Measurements from ENCODE around the gene UBAP1. TPM values are rescaled to one million over a fixed set of nuclear protein-coding genes. Genes with fewer than 3 reads are reported as not detected.
"Not testable (repeated sequence)": the region's sequence is repeated elsewhere in the genome, so short reads cannot be mapped to it uniquely, and the experiment has no call there.

UBAP1 gene
- total RNA-seq, 1 experiment from 2014 or later, result 22.6 TPM

GRCh38 chr9:34190996-34191892, 12.4 kb downstream of the UBAP1 start:
- peaks cover 95% of the 10 kb centered on the region for H3K79me2 ChIP-seq (ENCODE audit: low read length)
- H4K20me1 ChIP-seq (ENCODE audit: insufficient read depth, low read depth, low read length), result no peaks in the 10 kb centered on the region
- no peak overlapping the region for H3K4me3 ChIP-seq (ENCODE audit: low read length)
- no peak overlapping the region for H3K9ac ChIP-seq (ENCODE audit: low read length)
- no peak overlapping the region for H3K27ac ChIP-seq (ENCODE audit: low read length)
- H3K9me2 ChIP-seq (replicated peaks; ENCODE audit: insufficient read depth, low read length), result no peaks in the 10 kb centered on the region
- no peak overlapping the region for H2AFZ ChIP-seq (ENCODE audit: low read length)
- H3K27me3 ChIP-seq (ENCODE audit: low read length), result no peaks in the 10 kb centered on the region
- no peaks in the 10 kb centered on the region; the same call in 1 of the 2 replicates for H3K36me3 ChIP-seq (ENCODE audit: insufficient read depth, low read length)
- H3K9me3 ChIP-seq (ENCODE audit: low read length), result no peaks in the 10 kb centered on the region
- H3K4me2 ChIP-seq (ENCODE audit: low read depth, low read length, poor library complexity, severe bottlenecking), result no peak overlapping the region
- no peak for DNase-seq
- H3K4me1 ChIP-seq (ENCODE audit: low read length), result peaks cover 22% of the 10 kb centered on the region

- no peak overlapping the region for H3K4me3 ChIP-seq (ENCODE audit: low read length)
- no peak overlapping the region for H2AFZ ChIP-seq (ENCODE audit: low read length)
- H3K9me3 ChIP-seq (ENCODE audit: low read length), result no peaks in the 10 kb centered on the region
- no peak overlapping the region for H3K27ac ChIP-seq (ENCODE audit: low read length)
- peaks cover 18% of the 10 kb centered on the region for H3K4me1 ChIP-seq (ENCODE audit: low read length)
- H3K4me2 ChIP-seq (ENCODE audit: low read depth, low read length, poor library complexity, severe bottlenecking), result no peak overlapping the region
- H4K20me1 ChIP-seq (ENCODE audit: insufficient read depth, low read depth, low read length), result no peaks in the 10 kb centered on the region
- H3K9ac ChIP-seq (ENCODE audit: low read length), result no peak overlapping the region
- no peaks in the 10 kb centered on the region for H3K9me2 ChIP-seq (replicated peaks; ENCODE audit: insufficient read depth, low read length)
- no peak for DNase-seq
- peaks cover 93% of the 10 kb centered on the region for H3K79me2 ChIP-seq (ENCODE audit: low read length)
- no peaks in the 10 kb centered on the region; the same call in 1 of the 2 replicates for H3K36me3 ChIP-seq (ENCODE audit: insufficient read depth, low read length)
- H3K27me3 ChIP-seq (ENCODE audit: low read length), result no peaks in the 10 kb centered on the region
Measured at GRCh38 chr9:34195143-34195542, 16.3 kb downstream of the UBAP1 start.

- DNase-seq; H3K4me3 ChIP-seq (ENCODE audit: low read length); H3K4me2 ChIP-seq (ENCODE audit: low read depth, low read length, poor library complexity, severe bottlenecking); H3K9ac ChIP-seq (ENCODE audit: low read length); H3K9me3 ChIP-seq (ENCODE audit: low read length); H3K9me2 ChIP-seq (replicated peaks; ENCODE audit: insufficient read depth, low read length); H4K20me1 ChIP-seq (ENCODE audit: insufficient read depth, low read depth, low read length); H2AFZ ChIP-seq (ENCODE audit: low read length); H3K27ac ChIP-seq (ENCODE audit: low read length); H3K27me3 ChIP-seq (ENCODE audit: low read length); H3K36me3 ChIP-seq (ENCODE audit: insufficient read depth, low read length): not testable (repeated sequence)
- H3K79me2 ChIP-seq (ENCODE audit: low read length), result peaks cover 94% of the 10 kb centered on the region
- H3K4me1 ChIP-seq (ENCODE audit: low read length), result peaks cover 18% of the 10 kb centered on the region
Measured at GRCh38 chr9:34197286-34197685, 18.4 kb downstream of the UBAP1 start.

GRCh38 chr9:34197756-34198711, 19.2 kb downstream of the UBAP1 start:
- DNase-seq, result no peak
- Histone ChIP-seq H3K79me2 (ENCODE audit: low read length) (peaks cover 95% of the 10 kb centered on the region), H4K20me1 (ENCODE audit: insufficient read depth, low read depth, low read length) (no peaks in the 10 kb centered on the region), H3K27ac (ENCODE audit: low read length) (peak overlapping the region; percentile 2; the same call in 1 of the 2 replicates), H2AFZ (ENCODE audit: low read length) (no peak overlapping the region), H3K9ac (ENCODE audit: low read length) (no peak overlapping the region), H3K27me3 (ENCODE audit: low read length) (no peaks in the 10 kb centered on the region), H3K36me3 (ENCODE audit: insufficient read depth, low read length) (no peaks in the 10 kb centered on the region; the same call in 1 of the 2 replicates), H3K4me1 (ENCODE audit: low read length) (peaks cover 18% of the 10 kb centered on the region), H3K4me3 (ENCODE audit: low read length) (no peak overlapping the region), H3K4me2 (ENCODE audit: low read depth, low read length, poor library complexity, severe bottlenecking) (no peak overlapping the region), H3K9me3 (ENCODE audit: low read length) (no peaks in the 10 kb centered on the region), H3K9me2 (replicated peaks; ENCODE audit: insufficient read depth, low read length) (no peaks in the 10 kb centered on the region)

- Histone ChIP-seq H3K9me2 (replicated peaks; ENCODE audit: insufficient read depth, low read length) (no peaks in the 10 kb centered on the region), H3K36me3 (ENCODE audit: insufficient read depth, low read length) (no peaks in the 10 kb centered on the region; the same call in 1 of the 2 replicates), H3K9me3 (ENCODE audit: low read length) (no peaks in the 10 kb centered on the region), H4K20me1 (ENCODE audit: insufficient read depth, low read depth, low read length) (no peaks in the 10 kb centered on the region), H3K79me2 (ENCODE audit: low read length) (peaks cover 96% of the 10 kb centered on the region), H2AFZ (ENCODE audit: low read length) (no peak overlapping the region), H3K27ac (ENCODE audit: low read length) (no peak overlapping the region), H3K4me1 (ENCODE audit: low read length) (peaks cover 14% of the 10 kb centered on the region), H3K4me3 (ENCODE audit: low read length) (no peak overlapping the region), H3K9ac (ENCODE audit: low read length) (no peak overlapping the region), H3K27me3 (ENCODE audit: low read length) (no peaks in the 10 kb centered on the region), H3K4me2 (ENCODE audit: low read depth, low read length, poor library complexity, severe bottlenecking) (no peak overlapping the region)
- no peak for DNase-seq
Measured at GRCh38 chr9:34200092-34200491, 21.2 kb downstream of the UBAP1 start.

GRCh38 chr9:34203275-34203991, 24.6 kb downstream of the UBAP1 start:
- H3K4me3 ChIP-seq (ENCODE audit: low read length), result no peak overlapping the region
- 0 out of 2 replicates have a peak overlapping the region, but pooled peaks have one; percentile 4 for H3K27ac ChIP-seq (ENCODE audit: low read length)
- peaks cover 4% of the 10 kb centered on the region for H3K4me1 ChIP-seq (ENCODE audit: low read length)
- no peaks in the 10 kb centered on the region for H3K9me2 ChIP-seq (replicated peaks; ENCODE audit: insufficient read depth, low read length)
- no peaks in the 10 kb centered on the region for H3K36me3 ChIP-seq (ENCODE audit: insufficient read depth, low read length)
- H3K79me2 ChIP-seq (ENCODE audit: low read length), result peaks cover 98% of the 10 kb centered on the region
- no peak overlapping the region for H2AFZ ChIP-seq (ENCODE audit: low read length)
- H3K4me2 ChIP-seq (ENCODE audit: low read depth, low read length, poor library complexity, severe bottlenecking), result no peak overlapping the region
- H3K9me3 ChIP-seq (ENCODE audit: low read length), result no peaks in the 10 kb centered on the region
- H4K20me1 ChIP-seq (ENCODE audit: insufficient read depth, low read depth, low read length), result no peaks in the 10 kb centered on the region
- no peaks in the 10 kb centered on the region for H3K27me3 ChIP-seq (ENCODE audit: low read length)
- H3K9ac ChIP-seq (ENCODE audit: low read length), result no peak overlapping the region
- no peak for DNase-seq

GRCh38 chr9:34203992-34204635, 25.3 kb downstream of the UBAP1 start:
- Histone ChIP-seq H3K27me3 (ENCODE audit: low read length) (no peaks in the 10 kb centered on the region), H3K4me3 (ENCODE audit: low read length) (no peak overlapping the region), H3K27ac (ENCODE audit: low read length) (0 out of 2 replicates have a peak overlapping the region, but pooled peaks have one; percentile 4), H3K9me3 (ENCODE audit: low read length) (no peaks in the 10 kb centered on the region), H3K36me3 (ENCODE audit: insufficient read depth, low read length) (no peaks in the 10 kb centered on the region), H3K4me2 (ENCODE audit: low read depth, low read length, poor library complexity, severe bottlenecking) (no peak overlapping the region), H4K20me1 (ENCODE audit: insufficient read depth, low read depth, low read length) (no peaks in the 10 kb centered on the region), H3K4me1 (ENCODE audit: low read length) (no peaks in the 10 kb centered on the region), H3K9me2 (replicated peaks; ENCODE audit: insufficient read depth, low read length) (no peaks in the 10 kb centered on the region), H3K9ac (ENCODE audit: low read length) (no peak overlapping the region), H3K79me2 (ENCODE audit: low read length) (peaks cover 95% of the 10 kb centered on the region), H2AFZ (ENCODE audit: low read length) (no peak overlapping the region)
- DNase-seq, result no peak

All from Karpas-422 (cell line).